HG03575 (cell line): ENCODE data around the gene KSR2.
"Not testable (repeated sequence)": the region's sequence is repeated elsewhere in the genome, so short reads cannot be mapped to it uniquely, and the experiment has no call there.

ENCODE experiments used
- ATAC-seq: cut with Tn5 transposase; IDR thresholded peaks from one replicate; pipeline ENCODE4 v1.9.1; 2021; ENCODE audit not compliant: unreplicated experiment, insufficient number of reproducible peaks, low FRiP score; ENCODE audit errors: extremely low read depth

Gene KSR2

DNA sequence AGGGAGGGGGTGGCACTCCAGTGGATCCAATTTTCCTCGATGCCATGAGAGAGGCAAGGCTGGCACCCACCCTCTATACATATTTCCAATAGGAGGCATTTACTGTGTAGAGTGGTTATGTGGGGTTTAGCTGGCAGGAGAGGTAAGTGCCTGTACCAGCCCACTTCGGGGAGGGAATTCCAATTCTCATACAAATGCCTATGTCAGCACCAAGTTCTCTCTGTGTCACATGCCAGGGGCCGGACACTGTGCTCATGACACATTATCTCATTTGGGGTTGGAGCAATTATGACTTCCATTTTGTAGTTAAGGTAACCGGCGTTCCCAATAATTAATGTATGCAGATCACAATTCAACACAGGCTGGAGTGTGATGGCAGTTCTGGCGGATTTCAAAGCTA, 284.3 kb downstream of the KSR2 start:
- no peak for ATAC-seq

DNA sequence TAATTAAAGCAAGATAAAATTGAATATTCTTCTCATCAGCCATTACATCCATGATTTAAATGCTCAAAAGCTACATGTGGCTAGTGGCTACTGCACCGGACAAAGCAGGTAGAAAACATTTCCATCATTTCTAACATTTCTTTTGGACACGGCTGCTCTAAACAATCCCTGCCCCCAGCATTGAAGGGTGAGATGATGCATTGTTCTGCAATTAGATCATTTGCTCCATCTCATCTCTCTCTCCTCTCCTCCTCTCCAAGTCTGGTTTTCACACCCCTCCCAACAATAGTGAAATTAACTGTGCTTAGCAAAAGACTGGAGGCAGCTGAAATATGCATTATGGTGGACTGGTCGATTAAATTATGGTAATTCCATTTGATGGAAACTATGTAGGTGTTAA, 288.5 kb downstream of the KSR2 start:
- ATAC-seq: no peak

DNA sequence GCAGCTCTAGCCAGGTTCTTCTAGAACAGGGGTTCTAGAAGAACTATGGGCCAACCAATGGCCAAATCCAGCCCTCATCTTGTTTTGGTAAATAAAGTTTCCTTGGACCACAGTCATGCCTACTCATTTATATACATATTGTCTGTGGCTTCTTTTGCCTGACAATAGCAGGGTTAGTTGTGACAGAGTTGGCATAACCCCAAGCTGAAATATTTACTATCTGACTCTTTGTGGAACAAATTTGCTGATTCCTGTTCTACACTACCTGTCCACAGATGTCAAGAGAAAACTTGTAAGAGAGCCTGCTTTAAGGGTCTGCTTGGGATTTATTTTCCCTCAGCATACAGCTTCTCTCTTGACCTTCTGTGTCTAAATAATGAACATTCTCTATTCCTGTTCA, 289.0 kb downstream of the KSR2 start:
- ATAC-seq: no peak

DNA sequence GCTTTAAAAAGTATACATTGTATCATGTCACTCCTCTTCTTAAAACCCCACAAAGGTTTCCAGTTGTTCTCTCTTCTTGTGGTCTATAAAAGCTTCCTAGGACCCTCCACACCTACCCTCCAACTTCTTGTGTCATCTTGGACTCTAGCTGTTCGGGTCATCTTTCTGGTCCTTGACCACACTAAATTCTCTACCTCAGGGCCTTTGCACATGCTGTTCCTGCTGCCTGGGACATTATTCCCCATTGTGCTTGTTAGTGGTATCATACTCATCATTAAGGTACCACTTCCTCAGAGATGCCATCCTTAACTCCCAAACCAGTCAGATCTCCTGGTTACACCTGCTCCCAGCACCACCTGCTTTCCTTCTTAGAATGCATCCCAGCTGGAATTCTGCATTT, 294.0 kb downstream of the KSR2 start:
- no peak for ATAC-seq

DNA sequence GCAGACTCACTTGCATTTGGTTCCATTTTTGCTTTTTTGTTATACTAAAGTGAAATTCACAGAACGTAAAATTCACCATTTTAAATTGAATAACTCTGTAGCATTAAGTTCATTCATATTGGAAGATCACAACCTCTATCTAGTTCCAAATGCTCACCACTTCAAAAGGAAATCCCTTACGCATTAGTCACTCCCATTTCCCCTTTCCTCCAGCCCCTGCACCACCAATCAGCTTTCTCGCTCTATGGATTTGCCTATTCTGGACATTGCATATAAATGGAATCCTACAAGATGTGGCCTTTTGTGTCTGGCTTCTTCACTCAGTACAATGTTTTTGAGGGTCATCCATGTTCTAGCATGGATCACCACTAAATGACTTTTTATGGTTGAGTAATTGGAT, 294.5 kb downstream of the KSR2 start:
- no peak for ATAC-seq

DNA sequence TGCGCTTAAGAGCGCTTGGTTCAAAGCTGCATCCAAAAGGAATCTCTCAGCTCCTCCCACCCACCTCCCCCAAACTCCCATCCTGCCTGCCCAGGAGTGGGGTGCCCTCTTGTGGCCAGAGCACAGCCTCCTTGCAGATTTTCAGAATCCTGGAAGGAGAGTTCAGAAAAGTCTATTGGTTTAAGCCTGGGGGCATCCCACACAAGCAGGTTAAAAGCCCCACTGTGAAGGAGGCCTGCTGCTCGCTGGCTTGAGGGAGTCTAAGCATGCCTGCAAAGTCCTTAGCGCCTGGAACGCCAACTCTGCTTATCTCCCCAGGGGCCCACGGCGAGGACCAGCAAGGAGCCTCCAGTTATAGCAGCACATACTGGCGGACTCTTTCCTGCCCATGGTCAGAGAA, 297.1 kb downstream of the KSR2 start:
- ATAC-seq: no peak

DNA sequence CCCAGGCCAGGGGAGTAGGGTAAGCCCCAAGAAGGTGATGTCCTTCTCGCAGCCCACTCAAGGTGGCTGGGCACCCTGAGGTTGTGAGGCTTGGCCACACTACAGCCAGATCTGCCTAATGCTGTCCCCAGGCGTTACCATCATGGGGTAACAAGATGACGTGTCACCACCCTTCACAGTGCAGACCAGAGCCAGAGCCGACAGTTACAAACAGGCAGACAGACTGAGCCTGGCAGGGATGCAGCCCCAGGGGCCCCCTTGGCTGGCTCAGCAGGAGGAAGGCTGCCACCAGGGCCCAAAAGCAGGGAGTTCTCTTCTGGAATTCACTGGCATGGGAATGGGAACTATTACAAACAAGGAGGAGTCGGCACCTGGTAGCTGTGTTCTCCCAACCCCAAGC, 304.6 kb downstream of the KSR2 start:
- no peak for ATAC-seq

DNA sequence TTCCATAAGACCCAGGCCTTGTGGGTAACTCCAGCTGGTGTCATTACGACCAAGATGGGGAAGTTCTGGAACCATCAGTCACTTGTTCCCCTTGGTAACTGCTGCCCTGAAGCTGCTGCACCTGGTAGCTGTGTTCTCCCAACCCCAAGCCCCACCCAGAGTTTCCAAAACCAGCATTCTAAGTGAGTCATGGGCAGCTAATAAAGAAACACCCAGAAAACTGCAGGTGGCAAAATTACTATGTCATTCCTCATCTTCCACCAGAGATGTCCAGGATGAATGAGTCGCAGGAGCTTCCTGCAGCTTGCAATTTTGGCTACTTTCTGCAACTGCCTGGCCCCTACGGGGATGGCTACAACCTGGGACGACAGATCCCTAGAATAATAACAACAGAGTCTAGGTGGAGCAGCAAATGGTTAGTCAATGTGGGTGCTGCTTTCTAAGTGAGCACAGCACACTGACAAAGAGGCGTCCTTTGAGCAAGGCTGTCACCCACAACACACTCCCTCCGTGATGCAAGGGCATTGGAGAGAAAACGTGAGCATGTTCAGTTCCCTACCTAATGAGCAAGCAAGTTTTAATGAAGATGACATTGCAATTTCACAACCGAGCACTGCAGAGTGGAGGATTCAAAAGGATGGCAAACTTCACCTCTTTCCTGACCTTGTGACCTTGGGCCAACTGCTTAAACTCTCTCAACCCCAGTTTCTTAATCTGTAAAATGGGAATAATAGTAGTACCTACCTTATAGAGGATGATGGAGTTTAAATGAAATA, 306.0 kb downstream of the KSR2 start:
- no peak for ATAC-seq

DNA sequence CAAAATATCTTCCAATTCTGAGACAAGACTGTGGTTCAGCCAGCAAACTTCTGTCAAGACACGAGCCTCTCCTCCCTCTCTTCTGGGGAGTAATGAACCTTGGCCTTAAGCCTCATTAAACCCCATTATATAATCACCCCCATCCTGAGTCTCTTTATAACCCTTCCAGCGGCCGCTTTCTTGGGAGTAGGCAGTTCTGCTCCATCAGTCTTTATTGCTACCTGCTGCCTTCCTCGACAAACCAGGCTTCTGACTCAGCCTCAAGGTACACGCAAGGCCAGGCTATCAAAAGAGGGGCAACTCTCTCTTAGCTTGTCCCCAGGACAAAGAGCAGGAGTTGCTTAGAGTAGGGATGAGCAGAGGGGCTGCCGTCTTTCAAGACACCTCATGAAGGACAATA, 306.6 kb downstream of the KSR2 start:
- ATAC-seq: no peak

DNA sequence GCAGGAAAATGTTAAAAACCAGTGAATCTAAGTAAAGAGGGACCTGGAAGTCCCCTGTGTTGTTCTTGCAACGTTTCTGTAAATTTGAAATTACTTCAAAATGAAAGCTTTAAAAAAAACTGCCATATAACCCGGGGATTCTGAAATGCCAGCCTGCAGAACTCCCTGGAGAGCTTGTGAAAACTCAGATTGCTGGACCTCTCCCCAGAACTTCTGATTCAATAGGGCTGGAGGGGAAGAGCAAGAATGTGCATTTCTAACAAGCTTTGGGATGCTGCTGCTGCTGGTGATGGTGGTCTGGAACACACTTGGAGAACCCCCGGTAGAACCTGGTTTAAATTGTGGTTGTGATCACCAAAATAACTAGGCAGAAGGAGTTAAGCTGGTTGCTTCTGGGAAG, 307.3 kb downstream of the KSR2 start:
- ATAC-seq: no peak

DNA sequence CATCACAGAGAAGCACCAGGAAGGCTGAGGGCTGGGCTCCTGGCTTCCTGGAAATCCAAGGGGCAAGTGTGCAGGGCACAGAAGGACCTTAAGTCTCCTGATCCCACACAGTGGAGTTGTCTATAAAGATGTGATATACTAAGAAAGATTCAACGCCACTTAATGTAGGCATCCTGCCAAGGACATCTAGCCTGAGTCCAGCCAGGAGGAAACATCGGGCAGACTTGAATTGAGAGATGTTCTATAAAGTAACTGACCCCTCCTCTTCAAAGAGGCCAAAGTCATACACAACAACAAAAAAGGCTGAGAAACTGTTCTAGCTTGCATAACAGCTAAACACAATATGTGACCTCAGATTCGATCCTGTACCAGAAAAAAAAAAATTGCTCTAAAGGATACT, 307.9 kb downstream of the KSR2 start:
- ATAC-seq: no peak

DNA sequence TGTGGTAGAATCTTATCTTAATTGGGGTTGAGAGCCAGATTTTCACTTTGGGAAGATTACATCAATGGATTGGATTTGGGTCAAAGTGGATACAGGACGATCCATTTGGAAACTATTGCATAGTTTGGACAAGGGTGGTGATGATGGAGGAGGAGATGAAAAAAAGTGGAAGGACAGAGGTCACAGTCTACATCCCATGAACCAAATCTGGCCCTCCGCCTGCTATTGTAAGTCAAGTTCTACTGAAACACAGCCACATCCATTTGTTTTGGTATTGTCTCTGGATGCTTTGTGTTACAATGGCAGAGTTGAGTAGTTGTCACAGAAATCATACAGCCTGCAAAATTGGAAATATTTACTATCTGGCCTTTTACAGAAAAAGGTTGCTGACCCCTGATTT, 310.6 kb downstream of the KSR2 start:
- ATAC-seq: no peak

DNA sequence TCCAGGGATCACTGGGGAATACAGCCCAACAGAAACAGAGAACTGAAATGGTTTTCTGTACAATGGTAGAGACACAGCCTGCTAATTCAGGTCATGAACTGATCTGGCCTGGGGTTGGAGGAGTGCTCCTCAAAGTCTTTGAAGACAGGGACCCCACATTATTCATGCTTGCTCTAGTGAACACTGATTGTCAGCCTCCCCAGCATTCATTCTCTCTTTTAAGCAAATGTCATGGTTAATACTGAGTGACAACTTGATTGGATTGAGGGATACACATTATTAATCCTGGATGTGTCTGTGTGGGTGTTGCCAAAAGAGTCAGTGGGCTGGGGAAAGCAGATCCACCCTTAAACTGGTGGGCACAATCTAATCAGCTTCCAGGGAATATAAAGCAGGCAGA, 319.0 kb downstream of the KSR2 start:
- no peak for ATAC-seq

DNA sequence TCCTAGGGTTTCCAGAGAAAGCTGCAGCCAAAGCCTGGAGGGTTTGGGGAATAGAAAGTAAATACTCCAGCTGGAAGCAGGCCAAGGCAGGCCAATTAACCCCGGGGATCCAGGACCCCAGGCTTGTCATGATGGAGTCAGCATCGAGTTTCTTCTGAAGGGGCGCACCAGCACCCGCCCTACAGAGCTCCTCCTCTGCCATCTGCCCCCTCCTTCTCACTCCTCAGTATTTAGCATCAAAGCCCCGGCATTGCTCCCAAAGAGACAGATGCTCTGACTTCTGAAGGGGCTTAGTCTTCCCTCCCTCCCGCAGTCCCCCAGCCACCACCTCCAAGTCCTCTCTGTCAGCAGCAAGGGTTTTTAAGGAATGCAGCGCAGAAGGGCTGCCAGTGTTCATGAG, 322.3 kb downstream of the KSR2 start:
- no peak for ATAC-seq

DNA sequence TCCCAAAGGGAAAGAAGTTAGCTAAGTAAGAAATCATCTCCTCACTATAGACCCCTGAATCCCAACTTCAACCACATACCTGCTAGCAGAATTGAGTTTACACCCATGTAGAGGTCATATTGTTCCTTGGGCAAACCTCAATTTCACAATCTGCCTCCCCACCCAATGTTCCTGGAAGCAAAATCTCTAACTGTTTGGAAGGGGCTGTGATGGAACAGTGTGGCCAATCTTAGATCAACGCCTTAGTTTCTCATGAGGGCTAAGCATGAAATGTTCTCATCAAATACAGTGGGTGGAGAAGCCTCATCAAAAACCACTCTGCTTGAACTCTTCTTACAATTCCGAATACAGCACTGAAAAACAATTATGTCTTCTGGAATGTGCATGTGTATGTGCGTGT, 323.3 kb downstream of the KSR2 start:
- ATAC-seq: no peak

DNA sequence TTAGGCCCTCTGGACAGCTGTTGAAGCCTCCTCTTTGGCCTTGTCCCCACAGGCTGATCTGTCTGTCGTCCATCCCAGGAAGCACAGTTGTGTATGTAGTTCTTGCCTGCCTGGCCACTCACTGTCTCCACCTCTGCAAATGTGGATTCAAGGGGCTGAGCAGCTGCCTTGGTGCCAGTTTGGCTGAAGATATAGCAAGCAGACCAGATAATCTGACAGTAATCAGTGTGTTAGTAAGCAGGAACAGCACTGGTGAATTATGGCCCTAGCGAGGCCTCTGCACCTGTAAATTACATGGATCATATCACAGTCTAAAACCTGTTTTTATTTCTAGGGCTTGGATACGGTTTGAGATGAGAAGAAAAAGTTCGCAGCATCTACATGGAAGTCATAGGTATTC, 324.8 kb downstream of the KSR2 start:
- ATAC-seq: no peak

DNA sequence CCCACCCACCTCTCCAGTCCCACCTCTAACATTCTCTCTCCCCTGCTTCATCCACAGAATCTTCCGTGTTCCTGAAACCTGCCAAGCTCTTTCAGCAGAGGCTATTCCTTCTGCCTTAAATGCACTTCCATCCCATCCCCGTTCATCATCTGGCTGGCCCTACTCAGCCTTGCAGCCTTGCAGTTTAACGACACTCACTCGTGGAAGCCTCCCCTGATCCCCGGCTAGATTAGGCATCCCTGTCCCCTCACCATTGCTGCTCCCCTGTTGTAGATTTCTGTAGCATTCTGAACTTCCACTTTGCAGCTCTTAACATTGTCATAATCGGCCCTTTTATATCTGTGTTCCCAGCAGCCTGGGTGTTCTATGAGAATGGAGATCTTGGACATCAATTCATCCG, 326.9 kb downstream of the KSR2 start:
- ATAC-seq: no peak

DNA sequence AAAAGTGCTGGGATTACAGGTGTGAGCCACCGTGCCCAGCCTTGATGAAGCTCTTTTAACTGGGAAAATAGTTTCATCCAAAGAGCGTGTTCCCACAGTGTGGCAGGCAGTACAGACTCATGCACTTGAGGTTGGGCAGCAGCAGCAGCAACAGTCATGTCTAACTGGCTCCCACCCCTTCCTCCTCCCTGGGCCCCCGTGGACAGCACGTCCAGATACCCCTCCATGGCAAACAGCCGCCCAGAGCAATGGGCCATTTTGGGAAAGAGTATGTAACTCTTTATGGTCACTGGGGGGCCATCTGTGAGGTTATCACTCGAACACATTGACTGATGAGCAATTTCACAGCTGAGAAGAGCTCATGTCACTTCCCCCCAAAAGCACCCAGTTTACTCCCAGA, 328.3 kb downstream of the KSR2 start:
- no peak for ATAC-seq

DNA sequence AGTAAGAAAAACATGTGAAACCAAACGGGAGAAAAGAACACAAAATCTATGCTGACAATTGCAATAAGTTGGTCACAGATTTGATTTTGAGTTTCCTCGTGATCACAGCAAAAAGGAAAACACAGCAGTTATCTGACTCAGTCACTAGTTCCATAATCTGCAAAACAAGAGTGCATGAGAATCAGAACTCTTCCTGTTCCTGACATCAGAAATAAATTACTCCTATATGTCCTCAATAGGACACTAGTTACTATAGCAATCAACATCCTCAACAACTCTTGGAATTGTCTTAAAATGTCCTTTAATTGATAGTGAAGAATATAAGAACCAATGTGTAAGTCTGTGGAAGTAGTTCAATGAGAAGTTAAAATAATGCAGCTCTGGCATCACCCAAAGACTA, 339.3 kb downstream of the KSR2 start:
- ATAC-seq: no peak

DNA sequence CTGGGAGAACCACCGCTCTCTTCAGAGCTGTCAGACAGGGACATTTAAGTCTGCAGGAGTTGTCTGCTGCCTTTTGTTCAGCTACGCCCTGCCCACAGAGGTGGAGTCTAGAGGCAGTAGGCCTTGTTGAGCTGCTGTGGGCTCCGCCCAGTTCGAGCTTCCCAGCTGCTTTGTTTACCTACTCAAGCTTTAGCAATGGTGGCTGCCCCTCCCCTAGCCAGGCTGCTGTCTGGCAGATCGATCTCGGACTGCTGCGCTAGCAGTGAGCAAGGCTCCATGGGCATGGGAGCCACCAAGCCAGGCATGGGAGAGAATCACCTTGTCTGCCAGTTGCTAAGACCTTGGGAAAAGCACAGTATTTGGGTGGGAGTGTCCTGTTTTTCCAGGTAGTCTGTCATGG, 340.1 kb downstream of the KSR2 start:
- ATAC-seq: not testable (repeated sequence)

DNA sequence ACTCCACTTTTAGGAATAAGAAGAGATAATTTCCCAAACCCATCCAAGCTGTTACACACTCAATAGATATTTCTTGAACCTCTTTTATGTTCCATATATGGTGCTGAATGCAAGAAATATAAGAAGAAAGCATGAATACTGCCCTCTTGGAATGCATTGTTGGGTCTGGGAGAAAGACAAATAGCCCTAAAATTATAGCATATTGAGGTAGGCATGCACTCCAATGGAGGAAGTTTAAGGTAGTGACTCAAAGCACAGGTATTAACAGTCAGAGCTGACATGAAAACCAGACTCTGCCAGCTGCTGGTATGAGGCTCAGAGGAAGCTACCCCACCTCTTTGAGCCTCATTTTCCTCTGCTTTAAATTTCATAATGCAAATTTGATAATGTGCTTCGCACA, 346.0 kb downstream of the KSR2 start:
- no peak for ATAC-seq
